OCI-LY3 (cell line): ENCODE measurements around the gene SELENOO.

Experiments used
- H2AFZ ChIP-seq: fragments of 200-600, 300-600 bp; shearing (Covaris generic); 2 replicates; pipeline ENCODE4 v1.6.0; 2014; ENCODE audit warnings: antibody characterized with exemption, low read depth, low read length
- H3K27ac ChIP-seq: fragments of 200-600, 300-600 bp; sonication (generic); 2 replicates; pipeline ENCODE4 v1.5.1; 2014; ENCODE audit warnings: mild to moderate bottlenecking, low read length, moderate library complexity, mixed read lengths
- H3K27me3 ChIP-seq: fragments of 200-600, 300-600 bp; sonication (generic); 2 replicates; pipeline ENCODE4 v1.6.1; 2014; ENCODE audit warnings: low read depth, low read length, mixed read lengths
- H3K36me3 ChIP-seq: fragments of 200-600, 300-600 bp; sonication (generic); replicated peaks from 2 replicates; pipeline ENCODE3; 2014; ENCODE audit warnings: low read depth, low read length, mixed read lengths
- H3K4me1 ChIP-seq: fragments of 300-600, 200-600 bp; sonication (generic); 2 replicates; pipeline ENCODE4 v1.6.1; 2014; ENCODE audit warnings: low read length, mixed read lengths
- H3K4me2 ChIP-seq: fragments of 200-600, 300-600 bp; sonication (generic); 2 replicates; pipeline ENCODE4 v1.6.1; 2014; ENCODE audit warnings: low read length, mixed read lengths
- H3K4me3 ChIP-seq: fragments of 300-600, 200-600 bp; sonication (generic); 2 replicates; pipeline ENCODE4 v1.5.1; 2014; ENCODE audit warnings: antibody characterized with exemption, mild to moderate bottlenecking, low read length, moderate library complexity
- H3K79me2 ChIP-seq: fragments of 300-600, 200-600 bp; shearing (Covaris generic); 2 replicates; pipeline ENCODE4 v1.6.1; 2014; ENCODE audit warnings: mild to moderate bottlenecking, low read length, mixed read lengths
- H3K9ac ChIP-seq: fragments of 300-600, 200-600 bp; shearing (Covaris generic); 2 replicates; pipeline ENCODE4 v1.6.0; 2014; ENCODE audit warnings: mild to moderate bottlenecking, low read length, moderate library complexity
- H3K9me3 ChIP-seq: fragments of 200-600, 300-600 bp; shearing (Covaris generic); 2 replicates; pipeline ENCODE4 v1.6.1; 2014; ENCODE audit warnings: low read length, mixed read lengths; ENCODE audit not compliant: insufficient read depth
- H4K20me1 ChIP-seq: fragments of 200-600, 300-600 bp; sonication (generic); 2 replicates; pipeline ENCODE4 v1.6.1; 2016; ENCODE audit warnings: low read length, mixed read lengths; ENCODE audit not compliant: insufficient read depth
- EZH2phosphoT487 ChIP-seq: fragments of 200-600 bp; shearing (Covaris generic); IDR thresholded peaks from 2 replicates; pipeline ENCODE4 v1.6.1; 2018; ENCODE audit warnings: antibody characterized with exemption, mixed run types, low read depth
- TF ChIP-seq, protein P1 (sequence below): fragments of 200-600, 300-600 bp; sonication (generic); IDR thresholded peaks from 2 replicates; pipeline ENCODE4 v1.5.1; 2014; ENCODE audit warnings: antibody characterized with exemption, low read length, low read depth

Gene SELENOO, protein sequence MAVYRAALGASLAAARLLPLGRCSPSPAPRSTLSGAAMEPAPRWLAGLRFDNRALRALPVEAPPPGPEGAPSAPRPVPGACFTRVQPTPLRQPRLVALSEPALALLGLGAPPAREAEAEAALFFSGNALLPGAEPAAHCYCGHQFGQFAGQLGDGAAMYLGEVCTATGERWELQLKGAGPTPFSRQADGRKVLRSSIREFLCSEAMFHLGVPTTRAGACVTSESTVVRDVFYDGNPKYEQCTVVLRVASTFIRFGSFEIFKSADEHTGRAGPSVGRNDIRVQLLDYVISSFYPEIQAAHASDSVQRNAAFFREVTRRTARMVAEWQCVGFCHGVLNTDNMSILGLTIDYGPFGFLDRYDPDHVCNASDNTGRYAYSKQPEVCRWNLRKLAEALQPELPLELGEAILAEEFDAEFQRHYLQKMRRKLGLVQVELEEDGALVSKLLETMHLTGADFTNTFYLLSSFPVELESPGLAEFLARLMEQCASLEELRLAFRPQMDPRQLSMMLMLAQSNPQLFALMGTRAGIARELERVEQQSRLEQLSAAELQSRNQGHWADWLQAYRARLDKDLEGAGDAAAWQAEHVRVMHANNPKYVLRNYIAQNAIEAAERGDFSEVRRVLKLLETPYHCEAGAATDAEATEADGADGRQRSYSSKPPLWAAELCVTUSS

DNA sequence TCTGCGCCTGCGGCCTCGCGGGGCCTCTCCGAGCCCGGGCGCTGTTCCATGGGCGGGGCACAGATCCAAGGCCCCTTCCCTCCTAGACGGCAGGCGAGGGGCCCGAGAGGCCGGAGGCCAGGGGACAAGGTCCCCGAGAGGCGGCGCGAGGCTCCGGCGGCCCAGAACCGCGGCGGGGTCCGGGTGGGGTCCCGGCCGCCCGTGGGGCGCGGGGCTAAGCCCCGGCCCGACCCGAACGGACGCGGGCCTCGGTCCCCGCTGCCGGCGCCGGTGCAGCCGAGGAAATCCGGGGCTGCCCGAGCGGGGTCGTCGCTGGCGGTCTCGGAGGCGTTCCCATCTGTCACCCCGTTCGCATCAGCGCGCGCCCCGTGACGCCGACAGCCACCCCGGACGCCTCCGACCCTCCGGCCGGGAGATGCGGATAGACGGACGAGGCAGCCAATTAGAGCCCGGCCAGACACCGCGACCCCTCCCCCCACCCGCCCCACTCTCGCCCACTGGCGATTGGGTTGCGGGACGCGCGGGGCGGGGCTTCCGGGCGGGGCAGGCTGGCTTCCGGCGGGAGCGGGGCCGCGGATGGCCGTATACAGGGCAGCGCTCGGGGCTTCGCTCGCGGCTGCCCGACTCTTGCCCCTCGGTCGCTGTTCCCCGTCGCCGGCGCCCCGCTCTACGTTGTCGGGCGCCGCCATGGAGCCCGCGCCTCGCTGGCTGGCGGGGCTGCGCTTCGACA, at the start of gene SELENOO:
TSS of gene SELENOO (plus strand) at position 551 of the 730 bp plus-strand sequence. CDS start at position 577, 26 bp downstream.
- peak within 1 kb of the TSS; percentile 93 for H3K4me3 ChIP-seq
- no peak within 1 kb of the TSS for H2AFZ ChIP-seq

DNA sequence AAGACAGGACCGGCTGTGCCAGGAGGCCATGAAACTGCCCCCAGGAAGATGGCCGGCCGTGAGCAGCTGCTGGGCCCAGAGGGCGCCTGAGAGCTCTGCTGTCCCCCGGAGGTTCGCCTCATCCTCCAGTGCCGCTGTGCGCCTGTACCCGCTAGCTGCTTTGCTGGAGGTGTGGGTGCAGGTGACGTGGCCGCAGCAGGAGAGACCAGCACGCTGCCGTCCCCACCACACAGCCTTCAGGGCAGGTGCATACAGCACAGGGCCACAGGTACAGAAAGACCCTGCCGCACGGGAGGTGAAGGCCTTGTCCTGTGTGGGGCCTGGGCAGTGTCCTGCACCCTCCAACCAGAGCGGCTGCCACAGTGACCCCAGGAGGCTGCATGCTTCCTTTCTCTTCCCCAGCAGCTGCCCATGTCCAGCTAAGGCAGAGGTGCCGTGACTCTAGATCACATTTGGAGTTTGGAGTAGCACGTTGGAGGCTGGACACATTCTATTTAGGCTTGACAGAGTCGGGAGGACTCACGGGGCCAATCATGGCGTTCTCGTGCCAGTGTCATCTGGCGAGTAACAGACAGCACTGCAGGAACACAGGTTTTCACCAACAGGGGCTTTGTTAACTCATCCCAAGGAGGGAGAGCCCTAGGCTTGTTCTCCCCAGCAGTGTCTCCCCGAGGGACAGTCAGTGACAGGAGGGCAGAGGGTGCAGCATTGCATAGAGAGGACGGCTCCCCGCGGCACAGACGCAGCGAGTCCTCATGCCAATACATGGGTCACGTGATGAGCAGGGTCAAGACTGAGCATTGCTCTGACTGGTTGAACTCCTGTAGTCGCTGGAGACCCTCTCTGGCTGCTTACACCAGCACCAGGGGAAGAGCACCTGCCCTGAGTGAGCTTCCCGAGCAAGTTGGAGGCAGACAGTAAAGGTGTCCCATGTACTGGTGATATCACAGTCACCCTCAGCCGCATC, 49.0 kb upstream of the SELENOO start:
- Histone ChIP-seq H3K4me3 (no peak overlapping the region), H3K4me2 (no peak overlapping the region), H4K20me1 (no peaks in the 10 kb centered on the region), H3K9me3 (no peaks in the 10 kb centered on the region), H3K4me1 (peaks cover 2% of the 10 kb centered on the region; the same call in 1 of the 2 replicates), H3K36me3 (no peaks in the 10 kb centered on the region), H3K27me3 (peaks cover 8% of the 10 kb centered on the region; the same call in 1 of the 2 replicates), H2AFZ (no peak overlapping the region), H3K9ac (no peak overlapping the region), H3K79me2 (no peaks in the 10 kb centered on the region), H3K27ac (no peak overlapping the region)
- TF ChIP-seq EZH2phosphoT487 = no peak
- TF ChIP-seq, protein P1, sequence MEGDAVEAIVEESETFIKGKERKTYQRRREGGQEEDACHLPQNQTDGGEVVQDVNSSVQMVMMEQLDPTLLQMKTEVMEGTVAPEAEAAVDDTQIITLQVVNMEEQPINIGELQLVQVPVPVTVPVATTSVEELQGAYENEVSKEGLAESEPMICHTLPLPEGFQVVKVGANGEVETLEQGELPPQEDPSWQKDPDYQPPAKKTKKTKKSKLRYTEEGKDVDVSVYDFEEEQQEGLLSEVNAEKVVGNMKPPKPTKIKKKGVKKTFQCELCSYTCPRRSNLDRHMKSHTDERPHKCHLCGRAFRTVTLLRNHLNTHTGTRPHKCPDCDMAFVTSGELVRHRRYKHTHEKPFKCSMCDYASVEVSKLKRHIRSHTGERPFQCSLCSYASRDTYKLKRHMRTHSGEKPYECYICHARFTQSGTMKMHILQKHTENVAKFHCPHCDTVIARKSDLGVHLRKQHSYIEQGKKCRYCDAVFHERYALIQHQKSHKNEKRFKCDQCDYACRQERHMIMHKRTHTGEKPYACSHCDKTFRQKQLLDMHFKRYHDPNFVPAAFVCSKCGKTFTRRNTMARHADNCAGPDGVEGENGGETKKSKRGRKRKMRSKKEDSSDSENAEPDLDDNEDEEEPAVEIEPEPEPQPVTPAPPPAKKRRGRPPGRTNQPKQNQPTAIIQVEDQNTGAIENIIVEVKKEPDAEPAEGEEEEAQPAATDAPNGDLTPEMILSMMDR = no peak

More for the DNA sequence above, at the start of gene SELENOO:
- H3K4me2 ChIP-seq = peak within 1 kb of the TSS; percentile 95
- no peaks in the 10 kb centered on the region for H3K9me3 ChIP-seq
- no peaks in the 10 kb centered on the region for H3K27me3 ChIP-seq
- peaks cover 12% of the 10 kb centered on the region; the same call in 1 of the 2 replicates for H3K4me1 ChIP-seq
- no peak within 1 kb of the TSS for H3K27ac ChIP-seq
- TF ChIP-seq, protein P1 = no peak
- TF ChIP-seq EZH2phosphoT487 = no peak
- peak within 1 kb of the TSS; percentile 70 for H3K9ac ChIP-seq
- H3K36me3 ChIP-seq = peaks cover 4% of the 10 kb centered on the region
- peaks cover 23% of the 10 kb centered on the region for H3K79me2 ChIP-seq
- peaks cover 10% of the 10 kb centered on the region; the same call in 1 of the 2 replicates for H4K20me1 ChIP-seq

DNA sequence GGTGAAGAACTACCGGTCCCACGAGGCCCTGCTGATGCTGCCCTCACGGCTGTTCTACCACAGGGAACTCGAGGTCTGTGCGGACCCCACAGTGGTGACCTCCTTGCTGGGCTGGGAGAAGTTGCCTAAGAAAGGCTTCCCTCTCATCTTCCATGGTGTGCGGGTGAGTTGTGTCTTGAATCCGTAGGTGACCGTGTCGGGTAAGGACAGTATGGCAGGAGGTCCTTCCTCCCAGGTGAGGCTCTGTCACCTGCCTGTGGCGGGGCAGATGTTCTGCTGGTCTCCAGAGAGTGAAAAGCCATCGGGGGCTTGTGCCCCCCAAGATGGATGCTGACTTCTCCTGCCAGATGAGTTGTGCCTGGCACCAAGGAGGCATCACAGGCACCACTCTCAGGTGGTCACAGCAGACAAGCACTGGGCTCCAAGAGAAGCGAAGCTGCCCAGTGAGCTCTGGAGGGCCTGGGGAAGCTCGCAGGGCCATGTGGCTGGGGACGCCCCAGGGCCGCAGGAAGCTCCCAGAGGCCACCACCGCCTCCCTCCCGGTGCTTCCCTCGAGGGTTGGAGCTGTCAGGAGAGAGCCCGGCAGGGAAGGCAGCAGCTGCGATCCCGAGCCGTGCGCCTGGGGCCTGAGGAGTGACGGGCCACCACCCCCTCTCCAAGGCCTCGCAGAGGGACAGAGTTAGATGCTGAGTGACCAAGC, 47.6 kb upstream of the SELENOO start:
- no peak overlapping the region for H3K4me2 ChIP-seq
- H3K9ac ChIP-seq = no peak overlapping the region
- H3K27ac ChIP-seq = no peak overlapping the region
- H2AFZ ChIP-seq = no peak overlapping the region
- peaks cover 2% of the 10 kb centered on the region; the same call in 1 of the 2 replicates for H3K4me1 ChIP-seq
- no peaks in the 10 kb centered on the region for H3K36me3 ChIP-seq
- H3K9me3 ChIP-seq = no peaks in the 10 kb centered on the region
- H3K79me2 ChIP-seq = no peaks in the 10 kb centered on the region
- no peak overlapping the region for H3K4me3 ChIP-seq
- no peaks in the 10 kb centered on the region for H4K20me1 ChIP-seq
- TF ChIP-seq, protein P1 = no peak
- TF ChIP-seq EZH2phosphoT487 = no peak
- peaks cover 8% of the 10 kb centered on the region; the same call in 1 of the 2 replicates for H3K27me3 ChIP-seq
